ENCODE measurements around the gene KIF20A. TPM values are rescaled to one million over a fixed set of nuclear protein-coding genes. Genes with fewer than 3 reads are reported as not detected.

Gene KIF20A
- polyA plus RNA-seq, 1 of the 3 experiments (the other 2 are of a cell fraction) = 16.0 TPM

DNA sequence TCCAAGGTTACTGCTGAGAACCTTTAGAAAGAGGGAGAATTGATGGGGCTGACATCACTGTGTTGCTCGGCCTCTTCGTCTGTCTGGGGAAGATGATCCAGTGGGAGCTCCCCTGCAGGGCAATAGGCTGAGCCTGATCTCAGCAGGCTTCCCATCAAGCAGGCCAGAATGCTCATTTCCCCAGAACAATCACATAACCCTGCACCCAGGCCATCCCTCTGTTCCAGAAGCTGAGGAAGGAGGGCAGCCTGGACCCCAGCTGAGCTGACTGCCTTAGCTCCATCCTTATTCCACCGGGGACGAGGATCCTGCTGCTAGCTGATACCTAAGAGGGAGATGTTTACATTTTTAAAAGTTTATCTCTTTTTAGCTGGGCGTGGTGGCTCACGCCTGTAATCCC is 45.8 kb downstream of the KIF20A start:
- TF ChIP-seq TEAD4 (IDR thresholded peaks at IDR 0.05; ENCODE audit: borderline replicate concordance, insufficient read depth) (no peak), GABPA (IDR thresholded peaks at IDR 0.05; ENCODE audit: low read depth) (no peak), RXRA (IDR thresholded peaks at IDR 0.05; ENCODE audit: borderline replicate concordance, low read depth) (no peak)
- TF ChIP-seq, protein P1, sequence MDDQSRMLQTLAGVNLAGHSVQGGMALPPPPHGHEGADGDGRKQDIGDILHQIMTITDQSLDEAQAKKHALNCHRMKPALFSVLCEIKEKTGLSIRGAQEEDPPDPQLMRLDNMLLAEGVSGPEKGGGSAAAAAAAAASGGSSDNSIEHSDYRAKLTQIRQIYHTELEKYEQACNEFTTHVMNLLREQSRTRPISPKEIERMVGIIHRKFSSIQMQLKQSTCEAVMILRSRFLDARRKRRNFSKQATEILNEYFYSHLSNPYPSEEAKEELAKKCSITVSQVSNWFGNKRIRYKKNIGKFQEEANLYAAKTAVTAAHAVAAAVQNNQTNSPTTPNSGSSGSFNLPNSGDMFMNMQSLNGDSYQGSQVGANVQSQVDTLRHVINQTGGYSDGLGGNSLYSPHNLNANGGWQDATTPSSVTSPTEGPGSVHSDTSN (IDR thresholded peaks at IDR 0.05) = no peak
- TF ChIP-seq, protein P2, sequence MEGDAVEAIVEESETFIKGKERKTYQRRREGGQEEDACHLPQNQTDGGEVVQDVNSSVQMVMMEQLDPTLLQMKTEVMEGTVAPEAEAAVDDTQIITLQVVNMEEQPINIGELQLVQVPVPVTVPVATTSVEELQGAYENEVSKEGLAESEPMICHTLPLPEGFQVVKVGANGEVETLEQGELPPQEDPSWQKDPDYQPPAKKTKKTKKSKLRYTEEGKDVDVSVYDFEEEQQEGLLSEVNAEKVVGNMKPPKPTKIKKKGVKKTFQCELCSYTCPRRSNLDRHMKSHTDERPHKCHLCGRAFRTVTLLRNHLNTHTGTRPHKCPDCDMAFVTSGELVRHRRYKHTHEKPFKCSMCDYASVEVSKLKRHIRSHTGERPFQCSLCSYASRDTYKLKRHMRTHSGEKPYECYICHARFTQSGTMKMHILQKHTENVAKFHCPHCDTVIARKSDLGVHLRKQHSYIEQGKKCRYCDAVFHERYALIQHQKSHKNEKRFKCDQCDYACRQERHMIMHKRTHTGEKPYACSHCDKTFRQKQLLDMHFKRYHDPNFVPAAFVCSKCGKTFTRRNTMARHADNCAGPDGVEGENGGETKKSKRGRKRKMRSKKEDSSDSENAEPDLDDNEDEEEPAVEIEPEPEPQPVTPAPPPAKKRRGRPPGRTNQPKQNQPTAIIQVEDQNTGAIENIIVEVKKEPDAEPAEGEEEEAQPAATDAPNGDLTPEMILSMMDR (IDR thresholded peaks at IDR 0.05) = no peak
- 92% methylated on average over 6 of the region's 6 CpGs for WGBS (ENCODE audit: low lambda C conversion rate)
- H3F3A ChIP-seq (replicated peaks; ENCODE audit: insufficient read depth) = no peaks in the 10 kb centered on the region
- no peaks in the 10 kb centered on the region for H4K20me1 ChIP-seq (ENCODE audit: insufficient read depth)
- H3K9me2 ChIP-seq = no peaks in the 10 kb centered on the region
- no peak overlapping the region for H2AFZ ChIP-seq (ENCODE audit: low read depth)
- ChIA-PET CTCF (interaction anchor here (0.8 to 7.2 kb wide), 7 partner anchors 16 to 186 kb away, joined by 3 to 125 read pairs (median 30); partner anchors contain the start of genes GFRA3 and KDM3B), POLR2A (interaction anchor here (0.6 kb wide), 1 partner anchor 18 kb away, joined by 3 read pairs; no protein-coding TSS in a partner anchor)
- no peaks in the 10 kb centered on the region for H3K9me3 ChIP-seq
- H3K36me3 ChIP-seq (replicated peaks in 1 of 2; ENCODE audit: control insufficient read depth in 1 of 2, insufficient read depth in 2 of 2, low read length in 1 of 2) = no peaks in the 10 kb centered on the region
- H3K27me3 ChIP-seq (ENCODE audit: insufficient read depth) = no peaks in the 10 kb centered on the region; the same call in 1 of the 2 replicates
- no peak overlapping the region for H3K9ac ChIP-seq
- H3K27ac ChIP-seq (ENCODE audit: low read depth in 2 of 2, low read length in 1 of 2) = no peak overlapping the region
- no peaks in the 10 kb centered on the region; a peak in 1 of 4 replicates for H3K4me1 ChIP-seq (ENCODE audit: control insufficient read depth in 1 of 2, insufficient read depth in 2 of 2, low read depth in 1 of 2, low read length in 1 of 2)
- H3K4me2 ChIP-seq = no peak overlapping the region
- no peaks in the 10 kb centered on the region for H3K79me2 ChIP-seq (ENCODE audit: insufficient read depth)
- H3K4me3 ChIP-seq (ENCODE audit: low read depth in 2 of 2, low read length in 1 of 2) = no peak overlapping the region
- DNase-seq = no peak

DNA sequence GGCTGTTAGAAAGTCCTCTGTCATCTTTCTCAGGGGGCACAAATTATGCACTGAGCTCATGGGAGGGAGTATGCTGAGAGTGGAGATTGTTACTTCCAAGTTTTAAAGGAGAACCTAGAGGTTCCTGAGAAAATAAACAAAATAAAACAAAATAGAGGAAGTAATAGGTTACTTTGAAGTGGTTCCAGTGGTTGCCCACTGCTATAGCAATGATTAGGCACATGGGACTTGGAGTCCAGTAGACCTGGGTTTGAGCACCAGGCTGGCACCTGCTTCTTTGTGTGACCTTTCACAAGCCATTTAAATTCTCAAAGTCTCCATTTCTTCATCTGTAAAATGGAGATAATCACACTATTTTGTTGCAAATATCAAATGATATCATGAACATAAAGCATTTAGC is 48.0 kb downstream of the KIF20A start:
- TF ChIP-seq TAF1 (IDR thresholded peaks at IDR 0.05; ENCODE audit: borderline replicate concordance, low read depth, low read length) (no peak), YY1 (IDR thresholded peaks at IDR 0.05; ENCODE audit: low read depth) (no peak), NRF1 (IDR thresholded peaks at IDR 0.05; ENCODE audit: low read depth, low read length) (no peak), FOSL2 (IDR thresholded peaks at IDR 0.05; ENCODE audit: borderline replicate concordance, low read depth) (no peak), TCF12 (IDR thresholded peaks at IDR 0.05) (no peak), GATA2 (CRISPR knock-in tag; IDR thresholded peaks at IDR 0.05) (no peak), MXI1 (IDR thresholded peaks at IDR 0.05; ENCODE audit: low read depth, low read length) (no peak), ELF1 (IDR thresholded peaks at IDR 0.05) (no peak)
- TF ChIP-seq, protein P3, sequence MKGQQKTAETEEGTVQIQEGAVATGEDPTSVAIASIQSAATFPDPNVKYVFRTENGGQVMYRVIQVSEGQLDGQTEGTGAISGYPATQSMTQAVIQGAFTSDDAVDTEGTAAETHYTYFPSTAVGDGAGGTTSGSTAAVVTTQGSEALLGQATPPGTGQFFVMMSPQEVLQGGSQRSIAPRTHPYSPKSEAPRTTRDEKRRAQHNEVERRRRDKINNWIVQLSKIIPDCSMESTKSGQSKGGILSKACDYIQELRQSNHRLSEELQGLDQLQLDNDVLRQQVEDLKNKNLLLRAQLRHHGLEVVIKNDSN (IDR thresholded peaks at IDR 0.05; ENCODE audit: borderline replicate concordance, low read depth) = no peak
- peaks cover 0 to 9% of the 10 kb centered on the region in 2 experiments; a peak in 1 of 4 replicates for H3K4me1 ChIP-seq (ENCODE audit: control insufficient read depth in 1 of 2, insufficient read depth in 2 of 2, low read depth in 1 of 2, low read length in 1 of 2)
- H3K79me2 ChIP-seq (ENCODE audit: insufficient read depth) = no peaks in the 10 kb centered on the region
- no peaks in the 10 kb centered on the region for H3K9me2 ChIP-seq
- no peak for DNase-seq
- H3K9me3 ChIP-seq = no peaks in the 10 kb centered on the region
- ChIA-PET POLR2A (no interaction called here), CTCF (no interaction called here)
- no peak overlapping the region for H3K27ac ChIP-seq (ENCODE audit: low read depth in 2 of 2, low read length in 1 of 2)
- H3K36me3 ChIP-seq (replicated peaks in 1 of 2; ENCODE audit: control insufficient read depth in 1 of 2, insufficient read depth in 2 of 2, low read length in 1 of 2) = no peaks in the 10 kb centered on the region
- no peak overlapping the region for H3K4me3 ChIP-seq (ENCODE audit: low read depth in 2 of 2, low read length in 1 of 2)
- H3K9ac ChIP-seq = no peak overlapping the region
- no peaks in the 10 kb centered on the region for H4K20me1 ChIP-seq (ENCODE audit: insufficient read depth)
- H3F3A ChIP-seq (replicated peaks; ENCODE audit: insufficient read depth) = peaks cover 12% of the 10 kb centered on the region
- no peak overlapping the region for H2AFZ ChIP-seq (ENCODE audit: low read depth)
- H3K4me2 ChIP-seq = no peak overlapping the region
- no peaks in the 10 kb centered on the region; the same call in 1 of the 2 replicates for H3K27me3 ChIP-seq (ENCODE audit: insufficient read depth)

Data from SK-N-SH (cell line).